Spleen (tissue), 11 donors: ENCODE measurements around the gene TENM4. TPM values are rescaled to one million over a fixed set of nuclear protein-coding genes. Genes with fewer than 3 reads are reported as not detected.

Source experiments
- DNase-seq: peaks from one replicate; pipeline ENCODE4 v3.0.0-alpha.2; 2020
- H3K27ac ChIP-seq, 8 donors: fragments of 200-600 bp; sonication (generic) in 7 of 8; 1 replicate in 4 of 8; 2 replicates in 4 of 8; pipeline versions ENCODE4 v1.5.0 to v1.8.0; 2016 to 2021; ENCODE audit warnings: inconsistent platforms in 4 of 8, mild to moderate bottlenecking in 4 of 8, moderate library complexity in 1 of 8
- H3K27me3 ChIP-seq, 7 donors: fragments of 200-600 bp; sonication (generic) in 6 of 7; replicated peaks in 1 of 7; 1 replicate in 4 of 7; 2 replicates in 3 of 7; pipeline versions ENCODE4 v1.5.0 to v1.8.0; 2016 to 2021; ENCODE audit warnings: inconsistent platforms in 3 of 7, mild to moderate bottlenecking in 1 of 7
- H3K36me3 ChIP-seq, 6 donors: fragments of 200-600 bp; sonication (generic) in 5 of 6; 1 replicate in 4 of 6; 2 replicates in 2 of 6; pipeline versions ENCODE4 v1.5.0 to v1.8.0; 2016 to 2021; ENCODE audit warnings: inconsistent platforms in 2 of 6
- H3K4me1 ChIP-seq, 6 donors: fragments of 200-600 bp; sonication (generic) in 5 of 6; 1 replicate in 3 of 6; 2 replicates in 3 of 6; pipeline versions ENCODE4 v1.5.0 to v1.8.0; 2016 to 2021; ENCODE audit warnings: inconsistent platforms in 3 of 6
- H3K4me3 ChIP-seq, 8 donors: fragments of 200-600 bp; sonication (generic) in 7 of 8; 1 replicate in 4 of 8; 2 replicates in 4 of 8; pipeline versions ENCODE4 v1.5.0 to v1.8.0; 2016 to 2021; ENCODE audit warnings: inconsistent platforms in 4 of 8, mild to moderate bottlenecking in 4 of 8, moderate library complexity in 2 of 8
- H3K9me3 ChIP-seq, 8 donors: fragments of 200-600 bp; sonication (generic) in 7 of 8; 1 replicate in 4 of 8; 2 replicates in 4 of 8; pipeline versions ENCODE4 v1.5.0 to v1.8.0; 2016 to 2021; ENCODE audit warnings: inconsistent platforms in 4 of 8
- POLR2A ChIP-seq, 3 donors: fragments of 450-650 bp; IDR thresholded peaks; one replicate each; pipeline ENCODE4 v1.5.1; 2017; ENCODE audit warnings: antibody characterized with exemption in 3 of 3, mild to moderate bottlenecking in 1 of 3
- POLR2AphosphoS5 ChIP-seq, 3 donors: sonication (generic); formaldehyde crosslinking; IDR thresholded peaks; one replicate each; pipeline ENCODE4 v1.5.1; 2017; ENCODE audit warnings: antibody characterized with exemption in 3 of 3
- whole genome bisulfite sequencing, 5 donors: extraction: QIAGEN DNeasy Blood & Tissue Kit in 3 of 5; methylation state at CpG; one replicate each; pipeline versions ENCODE4 v1.1.5 to v1.1.7; 2013 to 2018; 5-methylcytosine and 5-hydroxymethylcytosine counted together
- intact Hi-C: fragments of 100-400 bp; cut with DNase I; formaldehyde crosslinking; loops from one replicate; pipeline ENCODE4 v1.15.0; 2023; ENCODE audit warnings: low total_unique reads
- polyA plus RNA-seq, 3 donors: library from polyadenylated mRNA; stranded (reverse); fragments of 200-250 nt; gene quantifications; one replicate each; pipeline ENCODE4 v1.2.1, GENCODE V29; 2013
- total RNA-seq, 7 donors: library from RNA; depleted of rRNA in 3 of 7; stranded (reverse); fragments of >200 nt in 3 of 7; fragmentation: NEBNext Ultra II Directional in 4 of 7; extraction: Animal tissue kit (Norgen Biotek cat#: 25700) in 4 of 7; gene quantifications; one replicate each; pipeline versions ENCODE4 v1.1.0 to v1.2.1, GENCODE V29; 2016 to 2021
- TF ChIP-seq, protein P1 (sequence below), 11 experiments: fragments of 200-600 bp in 7 of 11; fragments of 450-650 bp in 4 of 11; sonication (generic) in 4 of 11; IDR thresholded peaks in 8 of 11; conservative IDR thresholded peaks in 3 of 11; 1 replicate in 7 of 11; 2 replicates in 4 of 11; pipeline versions ENCODE4 v1.4.0 to v1.8.0; 2016 to 2021; ENCODE audit warnings: antibody characterized with exemption in 11 of 11, inconsistent platforms in 4 of 11, mild to moderate bottlenecking in 1 of 11
- donor health status: healthy with polysubstance abuse.
- donor health status: DM: no; HTN: no; CAD: no; lungs with moderate emphysema.
- donor health status: DM: no; HTN: no; CAD: no.
- donor health status: Bipolar disorder and iron deficiency.
- donor health status: healthy.
- donor health status: DM: no; HTN: no; CAD: no.
- donor health status: DM: yes; HTN: yes; CAD: no.

Gene TENM4
- total and polyA plus RNA-seq, 10 donors = 0.09 to 4.5 (median 1.2) TPM

DNA sequence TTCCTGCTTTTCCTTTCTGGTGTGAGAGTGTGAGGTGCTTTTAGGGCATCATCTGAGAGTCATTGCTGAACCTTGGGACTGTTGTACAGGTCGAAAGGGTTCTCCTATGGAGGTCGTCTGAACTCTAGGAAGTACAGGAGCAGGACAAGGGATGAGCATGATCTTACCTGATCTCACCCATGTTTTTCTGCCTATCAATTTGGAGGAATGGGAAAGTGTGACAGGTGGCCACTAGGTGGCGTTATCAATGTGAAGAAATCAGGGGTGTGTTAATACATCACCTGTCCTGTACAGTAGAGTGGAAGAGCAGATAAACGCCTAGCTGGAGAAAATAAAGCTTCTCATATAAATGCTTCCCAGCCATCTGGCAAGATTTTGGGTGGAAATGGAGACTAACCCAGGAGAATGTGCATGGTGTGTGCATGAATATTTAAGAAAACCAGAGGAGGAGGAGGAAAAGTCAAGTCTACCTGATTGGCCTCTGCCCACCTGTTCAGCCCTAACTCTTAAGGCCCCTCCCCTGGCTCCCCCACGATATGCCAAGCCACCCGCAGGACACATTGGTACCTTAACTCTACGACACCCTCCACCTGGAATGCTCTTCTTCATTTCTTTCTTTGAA lies 794.2 kb downstream of the TENM4 start:
- H3K27me3 ChIP-seq = peaks cover 0 to 26% (median 0%) of the 10 kb centered on the region in 7 donors
- no peak for DNase-seq
- H3K9me3 ChIP-seq = no peaks in the 10 kb centered on the region
- H3K36me3 ChIP-seq = no peaks in the 10 kb centered on the region
- no peak overlapping the region for H3K27ac ChIP-seq
- WGBS, 5 donors = 19 to 26% (median 24%) methylated on average over 7 of the region's 7 CpGs
- no peak for TF ChIP-seq POLR2A (IDR thresholded peaks at IDR 0.05)
- TF ChIP-seq, protein P1, sequence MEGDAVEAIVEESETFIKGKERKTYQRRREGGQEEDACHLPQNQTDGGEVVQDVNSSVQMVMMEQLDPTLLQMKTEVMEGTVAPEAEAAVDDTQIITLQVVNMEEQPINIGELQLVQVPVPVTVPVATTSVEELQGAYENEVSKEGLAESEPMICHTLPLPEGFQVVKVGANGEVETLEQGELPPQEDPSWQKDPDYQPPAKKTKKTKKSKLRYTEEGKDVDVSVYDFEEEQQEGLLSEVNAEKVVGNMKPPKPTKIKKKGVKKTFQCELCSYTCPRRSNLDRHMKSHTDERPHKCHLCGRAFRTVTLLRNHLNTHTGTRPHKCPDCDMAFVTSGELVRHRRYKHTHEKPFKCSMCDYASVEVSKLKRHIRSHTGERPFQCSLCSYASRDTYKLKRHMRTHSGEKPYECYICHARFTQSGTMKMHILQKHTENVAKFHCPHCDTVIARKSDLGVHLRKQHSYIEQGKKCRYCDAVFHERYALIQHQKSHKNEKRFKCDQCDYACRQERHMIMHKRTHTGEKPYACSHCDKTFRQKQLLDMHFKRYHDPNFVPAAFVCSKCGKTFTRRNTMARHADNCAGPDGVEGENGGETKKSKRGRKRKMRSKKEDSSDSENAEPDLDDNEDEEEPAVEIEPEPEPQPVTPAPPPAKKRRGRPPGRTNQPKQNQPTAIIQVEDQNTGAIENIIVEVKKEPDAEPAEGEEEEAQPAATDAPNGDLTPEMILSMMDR (IDR thresholded peaks at IDR 0.05 in 8 of 11, conservative IDR thresholded peaks at IDR 0.05 in 3 of 11) = peak; percentile 27 to 84 (median 72)
- H3K4me3 ChIP-seq = no peak overlapping the region
- intact Hi-C loops = loop anchor here (5.0 to 10.0 kb wide), 3 partner anchors 316 to 846 kb away; no protein-coding TSS in a partner anchor
- peaks cover 0 to 6% (median 0%) of the 10 kb centered on the region in 6 donors for H3K4me1 ChIP-seq

DNA sequence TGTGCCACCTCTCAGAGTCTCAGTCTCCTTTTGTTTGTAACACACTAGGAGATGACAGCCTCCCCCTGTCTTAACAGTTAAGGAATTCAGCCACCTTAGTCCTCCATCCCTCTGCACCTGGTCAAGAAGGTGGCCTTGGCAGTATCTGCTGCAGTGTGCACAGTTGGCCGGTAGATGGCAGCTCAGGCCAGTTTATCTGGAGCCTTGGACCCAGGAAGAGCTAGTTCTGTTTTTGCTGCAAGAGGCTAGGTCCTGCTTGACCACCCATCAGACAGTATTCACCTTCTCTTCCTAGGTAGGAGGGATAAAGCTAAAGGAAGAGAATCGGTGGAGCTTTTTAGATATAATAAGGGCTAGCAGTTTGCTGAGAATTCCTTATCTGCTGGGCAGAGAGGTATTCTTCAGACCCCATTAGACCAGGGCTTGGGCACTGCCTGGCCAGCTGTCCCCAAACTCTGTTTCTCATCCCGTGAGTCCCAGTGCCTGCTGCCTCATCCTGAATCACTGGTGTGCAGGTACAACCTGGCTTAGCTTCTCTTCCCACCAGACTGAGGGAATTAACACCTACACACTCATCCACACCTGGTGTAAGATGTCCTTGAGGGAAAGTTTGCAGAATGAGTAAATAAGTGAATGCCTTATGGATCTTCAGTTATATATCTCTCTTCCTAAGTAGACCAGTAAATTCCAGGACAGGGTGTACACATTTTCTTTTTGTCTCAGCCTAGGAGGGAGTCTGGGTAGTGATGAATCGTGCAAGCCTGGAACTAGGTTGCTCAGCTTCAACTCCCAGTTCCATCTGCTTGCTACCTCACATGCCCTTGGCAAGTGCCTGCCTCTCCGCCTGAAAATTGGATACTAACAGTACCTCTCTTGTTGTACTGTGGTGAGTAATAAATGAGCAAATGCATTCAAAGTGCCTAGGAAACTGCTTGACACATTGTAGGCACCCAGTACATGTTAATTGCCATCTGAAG lies 795.3 kb downstream of the TENM4 start:
- 35 to 46% (median 41%) methylated on average over 5 of the region's 5 CpGs for WGBS, 5 donors
- Histone ChIP-seq H3K36me3 (no peaks in the 10 kb centered on the region), H3K27me3 (peaks cover 0 to 26% (median 0%) of the 10 kb centered on the region in 7 donors), H3K9me3 (no peaks in the 10 kb centered on the region), H3K4me1 (peaks cover 0 to 6% (median 0%) of the 10 kb centered on the region in 6 donors), H3K4me3 (no peak overlapping the region), H3K27ac (no peak overlapping the region)
- TF ChIP-seq, protein P1 (IDR thresholded peaks at IDR 0.05 in 8 of 11, conservative IDR thresholded peaks at IDR 0.05 in 3 of 11) = peak; percentile 73 to 93 (median 90)
- no peak for TF ChIP-seq POLR2AphosphoS5 (IDR thresholded peaks at IDR 0.05)
- peak; percentile 82 for DNase-seq
- intact Hi-C loops = loop anchor here (5.0 to 10.0 kb wide), 3 partner anchors 317 to 847 kb away; no protein-coding TSS in a partner anchor

DNA sequence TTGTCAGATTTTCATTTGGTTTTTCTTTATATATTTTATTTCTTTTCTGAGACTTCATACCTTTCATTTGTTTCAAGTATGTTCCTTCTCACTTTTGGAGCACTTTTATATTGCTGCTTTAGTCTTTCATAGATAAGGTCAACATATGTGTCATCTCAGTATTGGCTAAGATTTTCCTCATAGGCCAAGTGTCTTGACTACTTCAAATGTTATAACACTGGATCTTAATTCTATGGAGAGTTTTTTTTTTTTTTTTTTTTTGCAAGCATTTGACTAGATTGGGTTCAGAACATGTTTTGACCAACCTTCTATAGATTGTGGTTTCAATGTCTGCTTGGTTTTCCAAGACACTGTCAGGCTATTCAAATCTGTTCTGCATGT lies 797.2 kb downstream of the TENM4 start:
- Histone ChIP-seq H3K36me3 (no peaks in the 10 kb centered on the region), H3K27me3 (peaks cover 0 to 26% (median 0%) of the 10 kb centered on the region in 7 donors), H3K4me3 (no peak overlapping the region), H3K9me3 (peaks cover 0 to 6% (median 0%) of the 10 kb centered on the region in 8 donors), H3K27ac (no peak overlapping the region), H3K4me1 (peaks cover 0 to 6% (median 0%) of the 10 kb centered on the region in 6 donors)
- TF ChIP-seq, protein P1 (IDR thresholded peaks at IDR 0.05 in 8 of 11, conservative IDR thresholded peaks at IDR 0.05 in 3 of 11) = no peak
- no peak for DNase-seq
- intact Hi-C loops = loop anchor here (10.0 kb wide), 1 partner anchor 431 kb away; no protein-coding TSS in a partner anchor
